K562 (cell line): ENCODE data around the gene KLRD1. TPM values are rescaled to one million over a fixed set of nuclear protein-coding genes. Genes with fewer than 3 reads are reported as not detected.

Experiments used
- CTBP1 ChIP-seq: fragments of 450-650 bp; IDR thresholded peaks from 2 replicates; pipeline ENCODE4 v1.6.1; 2016; ENCODE audit warnings: borderline replicate concordance
- DPF2 ChIP-seq: fragments of 450-650 bp; IDR thresholded peaks from 2 replicates; pipeline ENCODE4 v1.6.1; 2016
- FOXP1 ChIP-seq: sonication (generic); formaldehyde crosslinking; IDR thresholded peaks from 2 replicates; pipeline ENCODE4 v1.8.0; 2022; ENCODE audit warnings: mild to moderate bottlenecking, missing genetic modification reagents
- HLTF ChIP-seq: fragments of 450-650 bp; IDR thresholded peaks from 2 replicates; pipeline ENCODE4 v1.6.1; 2016
- KAT7 ChIP-seq: sonication (generic); formaldehyde crosslinking; IDR thresholded peaks from 2 replicates; pipeline ENCODE4 v1.8.0; 2022; ENCODE audit warnings: missing genetic modification reagents, mild to moderate bottlenecking, borderline replicate concordance
- UBTF ChIP-seq, 2 experiments: IDR thresholded peaks; 2 replicates each; pipeline ENCODE4 v1.6.1; 2012; ENCODE audit warnings: improper control_type of control experiment in 2 of 2, low read depth in 2 of 2, low read length in 2 of 2, borderline replicate concordance in 1 of 2
- ZC3H11A ChIP-seq: IDR thresholded peaks from 2 replicates; pipeline ENCODE4 v1.6.1; 2012; ENCODE audit warnings: low read depth, low read length, improper control_type of control experiment
- ZNF253 ChIP-seq: fragments of 250-450 bp; sonication (Bioruptor Pico); conservative IDR thresholded peaks from 2 replicates; pipeline ENCODE4 v1.6.1; 2021; ENCODE audit warnings: mild to moderate bottlenecking
- ZNF354B ChIP-seq: fragments of 250-450 bp; sonication (Bioruptor Pico); IDR thresholded peaks from 2 replicates; pipeline ENCODE4 v1.4.0; 2020
- polyA plus RNA-seq, 8 experiments: library from polyadenylated mRNA; depleted of rRNA in 4 of 8; stranded (reverse) in 5 of 8; unstranded in 3 of 8; fragments of >200 nt; fragmentation: Nextera tagmentation in 2 of 8; fragmentation: Illumina TruSeq in 1 of 8; extraction: Ambion mirVana in 2 of 8; extraction: Trizol in 1 of 8; gene quantifications; 2 replicates each; pipeline versions ENCODE4 v1.2.1 to v1.2.3, GENCODE V29; 2011 to 2014; ENCODE audit warnings: inconsistent platforms in 1 of 8, missing spikeins in 1 of 8
- total RNA-seq, 7 experiments: library from RNA; depleted of rRNA in 6 of 7; stranded (reverse); fragments of >200 nt in 6 of 7; fragmentation: Illumina TruSeq in 2 of 7; extraction: Trizol in 2 of 7; gene quantifications; 2 replicates each; pipeline versions ENCODE4 v1.2.1 to v1.2.3, GENCODE V29; 2011 to 2021; ENCODE audit warnings: low replicate concordance in 1 of 7
- TF ChIP-seq, protein P1 (sequence below): fragments of 250-450 bp; sonication (Bioruptor Pico); IDR thresholded peaks from 2 replicates; pipeline ENCODE4 v1.9.0; 2021; ENCODE audit warnings: mild to moderate bottlenecking, inconsistent platforms
- TF ChIP-seq, protein P2 (sequence below), 2 experiments: IDR thresholded peaks in 1 of 2; conservative IDR thresholded peaks in 1 of 2; 2 replicates each; pipeline ENCODE4 v1.6.1; 2016; ENCODE audit warnings: low read depth in 2 of 2, mild to moderate bottlenecking in 1 of 2, missing compliant biosample characterization in 1 of 2, missing genetic modification characterization in 1 of 2, moderate library complexity in 1 of 2
- TF ChIP-seq, protein P3 (sequence below): sonication (generic); formaldehyde crosslinking; IDR thresholded peaks from 2 replicates; pipeline ENCODE4 v1.8.0; 2022; ENCODE audit warnings: mild to moderate bottlenecking, missing genetic modification reagents, borderline replicate concordance
- TF ChIP-seq, protein P4 (sequence below): fragments of 450-650 bp; formaldehyde crosslinking; IDR thresholded peaks from 2 replicates; pipeline ENCODE4 v1.4.0; 2020; ENCODE audit warnings: mild to moderate bottlenecking
- TF ChIP-seq, protein P5 (sequence below): sonication (generic); IDR thresholded peaks from 2 replicates; pipeline ENCODE4 v1.6.1; 2016

KLRD1 gene
- total and polyA plus RNA-seq, 9 of the 15 experiments (the other 6 are each of a cell fraction or from before 2014, with no cell fraction given) = not detected

- TF ChIP-seq, protein P1, sequence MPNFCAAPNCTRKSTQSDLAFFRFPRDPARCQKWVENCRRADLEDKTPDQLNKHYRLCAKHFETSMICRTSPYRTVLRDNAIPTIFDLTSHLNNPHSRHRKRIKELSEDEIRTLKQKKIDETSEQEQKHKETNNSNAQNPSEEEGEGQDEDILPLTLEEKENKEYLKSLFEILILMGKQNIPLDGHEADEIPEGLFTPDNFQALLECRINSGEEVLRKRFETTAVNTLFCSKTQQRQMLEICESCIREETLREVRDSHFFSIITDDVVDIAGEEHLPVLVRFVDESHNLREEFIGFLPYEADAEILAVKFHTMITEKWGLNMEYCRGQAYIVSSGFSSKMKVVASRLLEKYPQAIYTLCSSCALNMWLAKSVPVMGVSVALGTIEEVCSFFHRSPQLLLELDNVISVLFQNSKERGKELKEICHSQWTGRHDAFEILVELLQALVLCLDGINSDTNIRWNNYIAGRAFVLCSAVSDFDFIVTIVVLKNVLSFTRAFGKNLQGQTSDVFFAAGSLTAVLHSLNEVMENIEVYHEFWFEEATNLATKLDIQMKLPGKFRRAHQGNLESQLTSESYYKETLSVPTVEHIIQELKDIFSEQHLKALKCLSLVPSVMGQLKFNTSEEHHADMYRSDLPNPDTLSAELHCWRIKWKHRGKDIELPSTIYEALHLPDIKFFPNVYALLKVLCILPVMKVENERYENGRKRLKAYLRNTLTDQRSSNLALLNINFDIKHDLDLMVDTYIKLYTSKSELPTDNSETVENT = no peak
- TF ChIP-seq UBTF (IDR thresholded peaks at IDR 0.05; ENCODE audit: borderline replicate concordance in 1 of 2, low read depth in 2 of 2, low read length in 2 of 2) = no peak
- no peak for TF ChIP-seq ZNF354B (CRISPR knock-in tag)
- TF ChIP-seq ZC3H11A = no peak
- TF ChIP-seq HLTF = no peak
- TF ChIP-seq, protein P2, sequence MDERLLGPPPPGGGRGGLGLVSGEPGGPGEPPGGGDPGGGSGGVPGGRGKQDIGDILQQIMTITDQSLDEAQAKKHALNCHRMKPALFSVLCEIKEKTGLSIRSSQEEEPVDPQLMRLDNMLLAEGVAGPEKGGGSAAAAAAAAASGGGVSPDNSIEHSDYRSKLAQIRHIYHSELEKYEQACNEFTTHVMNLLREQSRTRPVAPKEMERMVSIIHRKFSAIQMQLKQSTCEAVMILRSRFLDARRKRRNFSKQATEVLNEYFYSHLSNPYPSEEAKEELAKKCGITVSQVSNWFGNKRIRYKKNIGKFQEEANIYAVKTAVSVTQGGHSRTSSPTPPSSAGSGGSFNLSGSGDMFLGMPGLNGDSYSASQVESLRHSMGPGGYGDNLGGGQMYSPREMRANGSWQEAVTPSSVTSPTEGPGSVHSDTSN (CRISPR knock-in tag; IDR thresholded peaks at IDR 0.05; ENCODE audit: low read depth) = no peak
- TF ChIP-seq, protein P2 (tag; conservative IDR thresholded peaks at IDR 0.05; ENCODE audit: low read depth) = no peak
- no peak for TF ChIP-seq ZNF253 (CRISPR knock-in tag)
- TF ChIP-seq, protein P3, sequence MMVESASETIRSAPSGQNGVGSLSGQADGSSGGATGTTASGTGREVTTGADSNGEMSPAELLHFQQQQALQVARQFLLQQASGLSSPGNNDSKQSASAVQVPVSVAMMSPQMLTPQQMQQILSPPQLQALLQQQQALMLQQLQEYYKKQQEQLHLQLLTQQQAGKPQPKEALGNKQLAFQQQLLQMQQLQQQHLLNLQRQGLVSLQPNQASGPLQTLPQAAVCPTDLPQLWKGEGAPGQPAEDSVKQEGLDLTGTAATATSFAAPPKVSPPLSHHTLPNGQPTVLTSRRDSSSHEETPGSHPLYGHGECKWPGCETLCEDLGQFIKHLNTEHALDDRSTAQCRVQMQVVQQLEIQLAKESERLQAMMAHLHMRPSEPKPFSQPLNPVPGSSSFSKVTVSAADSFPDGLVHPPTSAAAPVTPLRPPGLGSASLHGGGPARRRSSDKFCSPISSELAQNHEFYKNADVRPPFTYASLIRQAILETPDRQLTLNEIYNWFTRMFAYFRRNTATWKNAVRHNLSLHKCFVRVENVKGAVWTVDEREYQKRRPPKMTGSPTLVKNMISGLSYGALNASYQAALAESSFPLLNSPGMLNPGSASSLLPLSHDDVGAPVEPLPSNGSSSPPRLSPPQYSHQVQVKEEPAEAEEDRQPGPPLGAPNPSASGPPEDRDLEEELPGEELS (CRISPR knock-in tag) = no peak
- TF ChIP-seq, protein P4, sequence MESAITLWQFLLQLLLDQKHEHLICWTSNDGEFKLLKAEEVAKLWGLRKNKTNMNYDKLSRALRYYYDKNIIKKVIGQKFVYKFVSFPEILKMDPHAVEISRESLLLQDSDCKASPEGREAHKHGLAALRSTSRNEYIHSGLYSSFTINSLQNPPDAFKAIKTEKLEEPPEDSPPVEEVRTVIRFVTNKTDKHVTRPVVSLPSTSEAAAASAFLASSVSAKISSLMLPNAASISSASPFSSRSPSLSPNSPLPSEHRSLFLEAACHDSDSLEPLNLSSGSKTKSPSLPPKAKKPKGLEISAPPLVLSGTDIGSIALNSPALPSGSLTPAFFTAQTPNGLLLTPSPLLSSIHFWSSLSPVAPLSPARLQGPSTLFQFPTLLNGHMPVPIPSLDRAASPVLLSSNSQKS = no peak
- TF ChIP-seq, protein P5, sequence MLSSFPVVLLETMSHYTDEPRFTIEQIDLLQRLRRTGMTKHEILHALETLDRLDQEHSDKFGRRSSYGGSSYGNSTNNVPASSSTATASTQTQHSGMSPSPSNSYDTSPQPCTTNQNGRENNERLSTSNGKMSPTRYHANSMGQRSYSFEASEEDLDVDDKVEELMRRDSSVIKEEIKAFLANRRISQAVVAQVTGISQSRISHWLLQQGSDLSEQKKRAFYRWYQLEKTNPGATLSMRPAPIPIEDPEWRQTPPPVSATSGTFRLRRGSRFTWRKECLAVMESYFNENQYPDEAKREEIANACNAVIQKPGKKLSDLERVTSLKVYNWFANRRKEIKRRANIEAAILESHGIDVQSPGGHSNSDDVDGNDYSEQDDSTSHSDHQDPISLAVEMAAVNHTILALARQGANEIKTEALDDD = peak; percentile 69
- TF ChIP-seq DPF2 = no peak
- TF ChIP-seq CTBP1 = no peak
- no peak for TF ChIP-seq KAT7 (CRISPR knock-in tag)
- TF ChIP-seq FOXP1 (CRISPR knock-in tag) = no peak
These were observed 56.5 kb downstream of the KLRD1 start (continued) for GRCh38 chr12:10363914-10364814.
